GM12892 (cell line): ENCODE results near the gene DSTYK.

Source experiments
- POLR2A ChIP-seq: IDR thresholded peaks from 2 replicates; pipeline ENCODE4 v1.6.1; 2011; ENCODE audit warnings: low read depth, low read length, control low read depth
- POLR2AphosphoS5 ChIP-seq: IDR thresholded peaks from 2 replicates; pipeline ENCODE4 v1.6.1; 2011; ENCODE audit warnings: low read depth, low read length, control low read depth
- TAF1 ChIP-seq: IDR thresholded peaks from 2 replicates; pipeline ENCODE4 v1.6.1; 2011; ENCODE audit warnings: low read depth, mild to moderate bottlenecking, control low read depth, low read length, borderline replicate concordance

- no peak for TF ChIP-seq POLR2A
- TF ChIP-seq POLR2AphosphoS5, result no peak
- TF ChIP-seq TAF1, result no peak
Observed at GRCh38 chr1:205225901-205226765, 14.6 kb upstream of the DSTYK start.
